Bronchial epithelial cell (primary cell): Measurements from ENCODE around the gene FNDC1. TPM values are rescaled to one million over a fixed set of nuclear protein-coding genes. Genes with fewer than 3 reads are reported as not detected.
A peak's percentile ranks its signal among the peaks of the same experiment; 100 is the strongest.
"Not testable (repeated sequence)": the region's sequence is repeated elsewhere in the genome, so short reads cannot be mapped to it uniquely, and the experiment has no call there.

Experiments
- DNase-seq: peaks from one replicate; pipeline ENCODE4 v3.0.0-alpha.2; 2010; ENCODE audit warnings: low read depth
- FAIRE-seq: peaks from 2 replicates; lab custom pipeline; 2011; peaks lifted over from hg19 to GRCh38; lab: Jason Lieb, UNC
- H3K27me3 ChIP-seq: 2 replicates; pipeline ENCODE4 v1.5.1; 2011; ENCODE audit warnings: low read length; ENCODE audit not compliant: control insufficient read depth, insufficient read depth
- H3K36me3 ChIP-seq: 2 replicates; pipeline ENCODE4 v1.5.1; 2011; ENCODE audit warnings: low read length; ENCODE audit not compliant: control insufficient read depth, insufficient read depth
- H3K4me3 ChIP-seq: 2 replicates; pipeline ENCODE4 v1.5.1; 2011; ENCODE audit warnings: mild to moderate bottlenecking, low read depth, low read length, control low read depth
- total RNA-seq: library from RNA; depleted of rRNA; stranded (reverse); fragments of >200 nt; gene quantifications from 2 replicates; pipeline ENCODE4 v1.2.1, GENCODE V29; 2014
- TF ChIP-seq, protein P1 (sequence below): IDR thresholded peaks from 2 replicates; pipeline ENCODE4 v1.5.1; 2011; ENCODE audit warnings: mild to moderate bottlenecking, moderate library complexity, low read length, control low read depth, inconsistent platforms; ENCODE audit not compliant: insufficient read depth, severe bottlenecking

Gene FNDC1
- total RNA-seq, 1 donor from 2014 or later: not detected

DNA sequence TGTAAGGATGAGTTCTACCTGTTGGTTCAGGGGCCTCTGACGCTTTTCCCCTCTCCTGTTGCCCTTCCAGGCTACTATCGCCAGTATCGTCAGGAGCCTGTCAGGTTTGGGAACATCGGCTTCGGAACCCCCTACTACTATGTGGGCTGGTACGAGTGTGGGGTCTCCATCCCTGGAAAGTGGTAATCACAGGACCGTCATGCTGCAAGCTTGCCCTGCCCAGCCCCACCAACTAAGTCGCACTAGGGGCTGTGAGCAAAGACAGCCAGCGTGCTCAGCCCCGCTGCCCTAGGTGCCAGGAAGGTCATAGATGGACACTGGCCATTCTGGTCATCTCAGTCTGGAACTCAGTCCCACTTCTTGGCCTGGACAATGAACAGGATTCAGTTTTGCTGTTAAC, 102.1 kb downstream of the FNDC1 start:
- TF ChIP-seq, protein P1, sequence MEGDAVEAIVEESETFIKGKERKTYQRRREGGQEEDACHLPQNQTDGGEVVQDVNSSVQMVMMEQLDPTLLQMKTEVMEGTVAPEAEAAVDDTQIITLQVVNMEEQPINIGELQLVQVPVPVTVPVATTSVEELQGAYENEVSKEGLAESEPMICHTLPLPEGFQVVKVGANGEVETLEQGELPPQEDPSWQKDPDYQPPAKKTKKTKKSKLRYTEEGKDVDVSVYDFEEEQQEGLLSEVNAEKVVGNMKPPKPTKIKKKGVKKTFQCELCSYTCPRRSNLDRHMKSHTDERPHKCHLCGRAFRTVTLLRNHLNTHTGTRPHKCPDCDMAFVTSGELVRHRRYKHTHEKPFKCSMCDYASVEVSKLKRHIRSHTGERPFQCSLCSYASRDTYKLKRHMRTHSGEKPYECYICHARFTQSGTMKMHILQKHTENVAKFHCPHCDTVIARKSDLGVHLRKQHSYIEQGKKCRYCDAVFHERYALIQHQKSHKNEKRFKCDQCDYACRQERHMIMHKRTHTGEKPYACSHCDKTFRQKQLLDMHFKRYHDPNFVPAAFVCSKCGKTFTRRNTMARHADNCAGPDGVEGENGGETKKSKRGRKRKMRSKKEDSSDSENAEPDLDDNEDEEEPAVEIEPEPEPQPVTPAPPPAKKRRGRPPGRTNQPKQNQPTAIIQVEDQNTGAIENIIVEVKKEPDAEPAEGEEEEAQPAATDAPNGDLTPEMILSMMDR: no peak
- H3K36me3 ChIP-seq: no peaks in the 10 kb centered on the region
- no peaks in the 10 kb centered on the region for H3K27me3 ChIP-seq
- no peak for DNase-seq
- FAIRE-seq: peak; percentile 18
- no peak overlapping the region for H3K4me3 ChIP-seq

DNA sequence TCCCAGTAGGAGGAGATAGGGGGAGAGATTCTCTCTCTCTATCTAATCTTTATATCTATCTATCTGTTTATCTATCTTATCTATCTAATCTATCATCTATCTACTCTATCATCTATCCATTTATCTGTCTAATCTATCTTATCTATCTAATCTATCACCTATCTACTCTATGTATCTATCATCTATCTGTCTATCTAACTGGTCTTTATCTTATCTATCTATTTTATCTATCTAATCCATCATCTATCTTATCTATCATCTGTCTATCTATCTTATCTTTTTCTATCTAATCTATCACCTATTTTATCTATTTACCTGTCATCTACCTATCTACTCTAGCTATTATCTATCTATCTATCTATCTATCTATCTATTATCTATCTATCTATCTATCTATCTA, 109.4 kb downstream of the FNDC1 start:
- H3K4me3 ChIP-seq: no peak overlapping the region
- DNase-seq (no peak), FAIRE-seq (no peak)
- TF ChIP-seq, protein P1: no peak
- H3K27me3 ChIP-seq: no peaks in the 10 kb centered on the region
- H3K36me3 ChIP-seq: no peaks in the 10 kb centered on the region

GRCh38 chr6:159279790-159280277, 110.6 kb downstream of the FNDC1 start:
- Histone ChIP-seq H3K4me3 (no peak overlapping the region), H3K27me3 (no peaks in the 10 kb centered on the region), H3K36me3 (no peaks in the 10 kb centered on the region)
- TF ChIP-seq, protein P1: no peak
- DNase-seq: peak; percentile 94
- no peak for FAIRE-seq

DNA sequence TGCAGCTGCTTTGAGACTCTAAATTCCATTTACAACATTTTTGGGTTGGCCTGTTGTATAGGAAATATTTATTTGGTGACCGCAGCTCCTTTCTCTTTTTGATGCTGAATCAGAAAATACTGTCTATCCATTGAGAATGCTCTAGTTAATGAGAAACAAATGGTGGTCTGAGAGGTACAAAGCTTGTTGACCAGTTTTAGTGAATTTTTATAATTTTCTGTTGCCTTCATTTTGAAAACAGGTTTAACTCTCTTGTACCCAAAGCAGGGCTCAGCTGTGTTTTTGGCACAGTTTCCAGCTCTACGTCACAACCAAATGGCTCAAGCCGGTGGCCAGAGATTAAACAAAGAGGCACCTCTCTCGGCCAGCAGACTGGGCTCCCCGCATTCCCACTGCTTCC, 113.2 kb downstream of the FNDC1 start:
- FAIRE-seq: no peak
- TF ChIP-seq, protein P1: no peak
- Histone ChIP-seq H3K27me3 (no peaks in the 10 kb centered on the region), H3K36me3 (no peaks in the 10 kb centered on the region), H3K4me3 (no peak overlapping the region)
- no peak for DNase-seq

DNA sequence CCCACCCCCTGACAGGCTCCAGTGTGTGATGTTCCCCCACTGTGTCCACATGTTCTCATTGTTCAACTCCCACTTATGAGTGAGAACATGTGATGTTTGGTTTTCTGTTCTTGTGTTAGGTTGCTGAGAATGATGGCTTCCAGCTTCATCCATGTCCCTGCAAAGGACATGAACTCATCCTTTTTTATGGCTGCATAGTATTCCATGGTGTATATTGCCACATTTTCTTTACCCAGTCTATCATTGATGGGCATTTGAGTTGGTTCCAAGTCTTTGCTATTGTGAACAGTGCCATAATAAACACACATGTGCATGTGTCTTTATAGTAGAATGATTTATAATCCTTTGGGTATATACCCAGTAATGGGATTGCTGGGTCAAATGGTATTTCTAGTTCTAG, 115.5 kb downstream of the FNDC1 start:
- FAIRE-seq: not testable (repeated sequence)

GRCh38 chr6:159298840-159299239, 129.6 kb downstream of the FNDC1 start:
- DNase-seq (no peak), FAIRE-seq (no peak)
- TF ChIP-seq, protein P1: no peak
- H3K27me3 ChIP-seq: no peaks in the 10 kb centered on the region
- H3K4me3 ChIP-seq: no peak overlapping the region
- H3K36me3 ChIP-seq: no peaks in the 10 kb centered on the region

More for the DNA sequence above, 115.5 kb downstream of the FNDC1 start:
- not testable (repeated sequence) for H3K4me3 ChIP-seq, H3K27me3 ChIP-seq, H3K36me3 ChIP-seq, DNase-seq
